Mammary epithelial cell (primary cell): Measurements from ENCODE around the gene SPECC1.

ENCODE experiments used
- CTCF ChIP-seq, 2 donors: IDR thresholded peaks in 1 of 2; conservative IDR thresholded peaks in 1 of 2; 2 replicates each; pipeline ENCODE4 v1.5.1; 2011 to 2012; ENCODE audit warnings: inconsistent platforms in 2 of 2, low read length in 2 of 2, mild to moderate bottlenecking in 2 of 2, control low read depth in 1 of 2, low read depth in 1 of 2; ENCODE audit not compliant: insufficient read depth in 1 of 2; ENCODE audit errors: extremely low read depth in 1 of 2
- EZH2 ChIP-seq: IDR thresholded peaks from 2 replicates; pipeline ENCODE4 v1.6.1; 2012; ENCODE audit warnings: low read length, inconsistent platforms, borderline replicate concordance

GRCh38 chr17:20270369-20270768 is 261.2 kb downstream of the SPECC1 start:
- no peak for TF ChIP-seq EZH2
- TF ChIP-seq CTCF (conservative IDR thresholded peaks at IDR 0.05 in 1 of 2, IDR thresholded peaks at IDR 0.05 in 1 of 2; ENCODE audit: extremely low read depth in 1 of 2, insufficient read depth in 1 of 2, low read depth in 1 of 2, low read length in 2 of 2): no peak
